Uterus (tissue), 2 donors: ENCODE results near the gene KCTD21.

Source experiments
- CTCF ChIP-seq, 4 experiments: fragments of 200-600 bp in 2 of 4; fragments of 450-650 bp in 2 of 4; sonication (generic) in 2 of 4; IDR thresholded peaks; one replicate each; pipeline ENCODE4 v1.5.1; 2016 to 2019; ENCODE audit warnings: antibody characterized with exemption in 4 of 4, mild to moderate bottlenecking in 2 of 4, moderate library complexity in 1 of 4
- POLR2A ChIP-seq, 2 donors: fragments of 450-650 bp; IDR thresholded peaks; one replicate each; pipeline ENCODE4 v1.6.1; 2016; ENCODE audit warnings: antibody characterized with exemption in 2 of 2, mild to moderate bottlenecking in 1 of 2, moderate library complexity in 1 of 2

- TF ChIP-seq CTCF (IDR thresholded peaks at IDR 0.05) (no peak), POLR2A (IDR thresholded peaks at IDR 0.05) (no peak)
Measured at GRCh38 chr11:78201096-78201818, 12.8 kb upstream of the KCTD21 start.
